Left lung (tissue), 10 donors: ENCODE data around the gene DNAJC13. TPM values are rescaled to one million over a fixed set of nuclear protein-coding genes. Genes with fewer than 3 reads are reported as not detected.

Experiments
- ATAC-seq: fragments of 200-7000 bp; cut with Tn5 transposase; one replicate; pipeline ENCODE4 v1.9.1; 2020; ENCODE audit warnings: moderate library complexity
- DNase-seq, 4 donors: peaks; one replicate each; pipeline ENCODE4 v3.0.0-alpha.2; 2013 to 2020
- H3K27ac ChIP-seq, 2 donors: fragments of 200-600 bp; sonication (generic) in 1 of 2; one replicate each; pipeline versions ENCODE4 v1.5.0 to v1.8.0; 2020 to 2021
- H3K27me3 ChIP-seq, 2 donors: fragments of 200-600 bp; sonication (generic) in 1 of 2; one replicate each; pipeline versions ENCODE4 v1.5.0 to v1.8.0; 2020 to 2021
- H3K36me3 ChIP-seq, 2 donors: fragments of 200-600 bp; sonication (generic) in 1 of 2; one replicate each; pipeline versions ENCODE4 v1.5.0 to v1.8.0; 2020 to 2021
- H3K4me1 ChIP-seq, 2 donors: fragments of 200-600 bp; one replicate each; pipeline ENCODE4 v1.8.0; 2021
- H3K4me3 ChIP-seq, 2 donors: fragments of 200-600 bp; sonication (generic) in 1 of 2; one replicate each; pipeline versions ENCODE4 v1.5.0 to v1.8.0; 2020 to 2021; ENCODE audit warnings: mild to moderate bottlenecking in 1 of 2
- H3K9me3 ChIP-seq, 2 donors: fragments of 200-600 bp; sonication (generic) in 1 of 2; one replicate each; pipeline versions ENCODE4 v1.5.0 to v1.8.0; 2020 to 2021
- intact Hi-C, 2 donors: fragments of 100-400 bp; cut with DNase I; formaldehyde crosslinking; loops; one replicate each; pipeline versions ENCODE4 v1.11.2 to v1.14.2; 2022
- polyA plus RNA-seq, 6 donors: library from polyadenylated mRNA; unstranded; fragments of 120-200 nt; gene quantifications; one replicate each; pipeline ENCODE4 v1.2.1, GENCODE V29; 2013; ENCODE audit not compliant: insufficient read length in 6 of 6
- total RNA-seq, 2 donors: library from RNA; stranded (reverse); fragmentation: NEBNext Ultra II Directional; extraction: Animal tissue kit (Norgen Biotek cat#: 25700); gene quantifications; one replicate each; pipeline ENCODE4 v1.2.1, GENCODE V29; 2021
- TF ChIP-seq, protein P1 (sequence below), 2 donors: fragments of 200-600 bp; sonication (generic) in 1 of 2; IDR thresholded peaks; one replicate each; pipeline versions ENCODE4 v1.5.0 to v1.8.0; 2021; ENCODE audit warnings: antibody characterized with exemption in 2 of 2
- donor health status: DM: no; HTN: yes; CAD: no.
- donor health status: DM: no; HTN: no; CAD: no.

The DNAJC13 gene
- total and polyA plus RNA-seq, 8 donors, result 41.2 to 64.0 (median 55.1) TPM

GRCh38 chr3:132509096-132509495 is 91.8 kb downstream of the DNAJC13 start:
- no peak for DNase-seq
- Histone ChIP-seq H3K9me3 (no peaks in the 10 kb centered on the region), H3K4me1 (no peaks in the 10 kb centered on the region), H3K36me3 (peaks cover 0 to 93% of the 10 kb centered on the region in 2 donors), H3K4me3 (no peak overlapping the region), H3K27me3 (no peaks in the 10 kb centered on the region), H3K27ac (no peak overlapping the region)
- intact Hi-C loops, result no loop called here
- ATAC-seq, result no peak
- TF ChIP-seq, protein P1, sequence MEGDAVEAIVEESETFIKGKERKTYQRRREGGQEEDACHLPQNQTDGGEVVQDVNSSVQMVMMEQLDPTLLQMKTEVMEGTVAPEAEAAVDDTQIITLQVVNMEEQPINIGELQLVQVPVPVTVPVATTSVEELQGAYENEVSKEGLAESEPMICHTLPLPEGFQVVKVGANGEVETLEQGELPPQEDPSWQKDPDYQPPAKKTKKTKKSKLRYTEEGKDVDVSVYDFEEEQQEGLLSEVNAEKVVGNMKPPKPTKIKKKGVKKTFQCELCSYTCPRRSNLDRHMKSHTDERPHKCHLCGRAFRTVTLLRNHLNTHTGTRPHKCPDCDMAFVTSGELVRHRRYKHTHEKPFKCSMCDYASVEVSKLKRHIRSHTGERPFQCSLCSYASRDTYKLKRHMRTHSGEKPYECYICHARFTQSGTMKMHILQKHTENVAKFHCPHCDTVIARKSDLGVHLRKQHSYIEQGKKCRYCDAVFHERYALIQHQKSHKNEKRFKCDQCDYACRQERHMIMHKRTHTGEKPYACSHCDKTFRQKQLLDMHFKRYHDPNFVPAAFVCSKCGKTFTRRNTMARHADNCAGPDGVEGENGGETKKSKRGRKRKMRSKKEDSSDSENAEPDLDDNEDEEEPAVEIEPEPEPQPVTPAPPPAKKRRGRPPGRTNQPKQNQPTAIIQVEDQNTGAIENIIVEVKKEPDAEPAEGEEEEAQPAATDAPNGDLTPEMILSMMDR (IDR thresholded peaks at IDR 0.05), result no peak

- Histone ChIP-seq H3K27me3 (no peaks in the 10 kb centered on the region), H3K4me3 (no peak overlapping the region), H3K4me1 (no peaks in the 10 kb centered on the region), H3K36me3 (peaks cover 0 to 93% of the 10 kb centered on the region in 2 donors), H3K9me3 (no peaks in the 10 kb centered on the region), H3K27ac (no peak overlapping the region)
- TF ChIP-seq, protein P1 (IDR thresholded peaks at IDR 0.05), result no peak
- no peak for DNase-seq
- no peak for ATAC-seq
- intact Hi-C loops, result no loop called here
These were observed 92.2 kb downstream of the DNAJC13 start for GRCh38 chr3:132509506-132509905.

GRCh38 chr3:132513057-132513456 is 95.8 kb downstream of the DNAJC13 start:
- DNase-seq, result no peak
- Histone ChIP-seq H3K36me3 (peaks cover 0 to 93% of the 10 kb centered on the region in 2 donors), H3K4me1 (no peaks in the 10 kb centered on the region), H3K27ac (no peak overlapping the region), H3K4me3 (no peak overlapping the region), H3K9me3 (no peaks in the 10 kb centered on the region), H3K27me3 (no peaks in the 10 kb centered on the region)
- no peak for ATAC-seq
- intact Hi-C loops, result no loop called here
- TF ChIP-seq, protein P1 (IDR thresholded peaks at IDR 0.05), result no peak

DNA sequence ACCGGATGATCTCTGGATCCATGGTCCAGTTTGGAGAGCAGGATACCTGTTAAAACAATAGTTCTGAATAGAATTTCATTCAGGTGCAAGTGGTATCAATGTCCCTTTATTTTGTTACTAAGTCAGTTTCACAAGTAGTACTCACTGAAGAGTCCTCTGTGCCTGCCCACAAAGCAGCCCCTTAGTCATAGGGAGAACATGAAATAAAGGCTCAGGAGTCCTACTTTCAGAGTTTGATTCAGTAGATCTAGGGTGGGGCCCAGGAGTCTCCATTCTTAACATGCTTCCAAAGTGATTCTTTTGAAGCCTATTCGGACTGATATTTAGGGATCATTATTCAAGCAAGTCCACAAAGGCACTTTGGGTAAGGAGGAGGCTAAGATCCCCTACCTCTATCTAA is 100.0 kb downstream of the DNAJC13 start:
- Histone ChIP-seq H3K36me3 (peaks cover 0 to 90% of the 10 kb centered on the region in 2 donors), H3K4me3 (no peak overlapping the region), H3K27me3 (no peaks in the 10 kb centered on the region), H3K9me3 (no peaks in the 10 kb centered on the region), H3K4me1 (no peaks in the 10 kb centered on the region), H3K27ac (no peak overlapping the region)
- intact Hi-C loops, result no loop called here
- TF ChIP-seq, protein P1 (IDR thresholded peaks at IDR 0.05), result no peak
- ATAC-seq (no peak), DNase-seq (no peak)

GRCh38 chr3:132519914-132520313 is 102.6 kb downstream of the DNAJC13 start:
- no peaks in the 10 kb centered on the region for H3K4me1 ChIP-seq
- DNase-seq (no peak), ATAC-seq (no peak)
- H3K36me3 ChIP-seq, result peaks cover 0 to 94% of the 10 kb centered on the region in 2 donors
- intact Hi-C loops, result no loop called here
- H3K9me3 ChIP-seq, result no peaks in the 10 kb centered on the region
- H3K27me3 ChIP-seq, result no peaks in the 10 kb centered on the region
- TF ChIP-seq, protein P1 (IDR thresholded peaks at IDR 0.05), result no peak
- H3K27ac ChIP-seq, result no peak overlapping the region
- no peak overlapping the region for H3K4me3 ChIP-seq
